Activated CD8-positive, alpha-beta memory T cell treated with anti-CD3 and anti-CD28 coated beads, Interleukin-2, amount 10 ng/mL, durations not matched to agents 7 days and 5 days (primary cell): Measurements from ENCODE around the gene VPS4B. TPM values are rescaled to one million over a fixed set of nuclear protein-coding genes. Genes with fewer than 3 reads are reported as not detected.
"Not testable (repeated sequence)": the region's sequence is repeated elsewhere in the genome, so short reads cannot be mapped to it uniquely, and the experiment has no call there.

Experiments
- ATAC-seq: fragments of 150-1000 bp; cut with Tn5 transposase; one replicate; pipeline ENCODE4 v1.10.0; 2021; ENCODE audit warnings: moderate library complexity
- CTCF ChIA-PET: fragments of 350-600 bp; sonication (Branson Sonifier 250); formaldehyde crosslinking; loops from one replicate; lab custom pipeline; 2021; ENCODE audit warnings: antibody characterized with exemption; lab: Charles Lee
- DNase-seq: peaks from one replicate; pipeline ENCODE4 v3.0.0-alpha.2; 2020
- H3K27ac Mint-ChIP-seq: one replicate; pipeline ENCODE4 v1.8.0; 2021; ENCODE audit warnings: mild to moderate bottlenecking, mixed read lengths
- H3K27me3 Mint-ChIP-seq: one replicate; pipeline ENCODE4 v1.8.0; 2021; ENCODE audit warnings: mixed read lengths
- H3K36me3 Mint-ChIP-seq: one replicate; pipeline ENCODE4 v1.8.0; 2021; ENCODE audit warnings: mild to moderate bottlenecking, mixed read lengths
- H3K4me1 Mint-ChIP-seq: one replicate; pipeline ENCODE4 v1.8.0; 2021; ENCODE audit warnings: mixed read lengths
- H3K4me3 Mint-ChIP-seq: one replicate; pipeline ENCODE4 v1.8.0; 2021; ENCODE audit warnings: mild to moderate bottlenecking, moderate library complexity, mixed read lengths
- H3K9me3 Mint-ChIP-seq: one replicate; pipeline ENCODE4 v1.8.0; 2022; ENCODE audit warnings: low read depth, mixed read lengths
- total RNA-seq, 2 experiments: library from RNA; stranded (reverse); gene quantifications; one replicate each; pipeline ENCODE4 v1.2.3, GENCODE V29; 2021

VPS4B gene
- total RNA-seq, 2 experiments from 2014 or later, result 63.3 to 64.8 TPM

DNA sequence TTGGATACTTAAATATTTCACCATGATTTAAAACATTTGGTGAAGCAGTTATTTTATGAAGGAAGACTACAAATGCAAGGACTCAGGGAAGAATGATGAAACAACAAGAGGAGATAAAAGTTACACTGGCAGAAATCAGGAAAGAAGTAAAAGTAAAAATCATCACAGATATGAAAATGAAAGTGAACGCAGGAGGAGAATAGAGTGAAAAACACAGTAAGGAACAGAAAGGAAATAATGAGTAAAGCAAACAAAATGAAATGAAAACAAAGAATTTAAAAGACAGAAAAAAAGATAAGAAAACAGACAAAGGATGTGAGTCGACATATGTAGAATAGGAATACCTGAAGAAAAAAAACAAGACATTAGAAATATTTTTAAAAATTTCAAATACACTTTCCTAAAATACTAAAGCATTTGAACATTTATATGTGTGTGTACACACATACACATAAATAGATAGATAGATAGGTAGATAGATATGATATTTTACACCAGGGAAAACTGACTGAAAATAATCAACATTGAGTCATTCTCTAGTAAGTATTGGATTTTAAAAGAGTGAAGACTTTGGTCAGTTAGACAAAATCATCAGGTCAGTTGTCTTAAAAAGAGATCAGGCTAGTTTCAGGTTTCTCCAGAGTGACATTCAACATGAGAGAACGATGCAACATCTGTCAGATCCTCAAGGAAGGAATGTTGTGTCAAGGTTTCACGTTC lies 43.2 kb downstream of the VPS4B start:
- Mint-ChIP-seq H3K4me3 (peak overlapping the region; percentile 44), H3K27ac (peak overlapping the region; percentile 55), H3K4me1 (peaks cover 31% of the 10 kb centered on the region), H3K9me3 (no peaks in the 10 kb centered on the region), H3K36me3 (peaks cover 15% of the 10 kb centered on the region), H3K27me3 (no peaks in the 10 kb centered on the region)
- DNase-seq (no peak), ATAC-seq (peak; percentile 76)
- CTCF ChIA-PET, result no interaction called here

- H3K9me3 Mint-ChIP-seq, result no peaks in the 10 kb centered on the region
- no peak overlapping the region for H3K4me3 Mint-ChIP-seq
- ATAC-seq (no peak), DNase-seq (no peak)
- CTCF ChIA-PET, result no interaction called here
- H3K27ac Mint-ChIP-seq, result no peak overlapping the region
- no peaks in the 10 kb centered on the region for H3K27me3 Mint-ChIP-seq
- H3K4me1 Mint-ChIP-seq, result peaks cover 31% of the 10 kb centered on the region
- peaks cover 6% of the 10 kb centered on the region for H3K36me3 Mint-ChIP-seq
Observed at GRCh38 chr18:63377275-63377980, 44.8 kb downstream of the VPS4B start.

- CTCF ChIA-PET, result no interaction called here
- ATAC-seq, result no peak
- DNase-seq, result no peak
- Mint-ChIP-seq H3K27me3 (no peaks in the 10 kb centered on the region), H3K4me1 (peaks cover 31% of the 10 kb centered on the region), H3K4me3 (no peak overlapping the region), H3K27ac (no peak overlapping the region), H3K36me3 (peaks cover 6% of the 10 kb centered on the region), H3K9me3 (no peaks in the 10 kb centered on the region)
Observed at GRCh38 chr18:63376538-63376937, 45.7 kb downstream of the VPS4B start.

GRCh38 chr18:63374540-63374939 lies 47.7 kb downstream of the VPS4B start:
- peaks cover 4% of the 10 kb centered on the region for H3K9me3 Mint-ChIP-seq
- ATAC-seq (no peak), DNase-seq (no peak)
- no peaks in the 10 kb centered on the region for H3K27me3 Mint-ChIP-seq
- peaks cover 26% of the 10 kb centered on the region for H3K4me1 Mint-ChIP-seq
- H3K4me3 Mint-ChIP-seq, result no peak overlapping the region
- H3K27ac Mint-ChIP-seq, result no peak overlapping the region
- CTCF ChIA-PET, result no interaction called here
- peaks cover 12% of the 10 kb centered on the region for H3K36me3 Mint-ChIP-seq

DNA sequence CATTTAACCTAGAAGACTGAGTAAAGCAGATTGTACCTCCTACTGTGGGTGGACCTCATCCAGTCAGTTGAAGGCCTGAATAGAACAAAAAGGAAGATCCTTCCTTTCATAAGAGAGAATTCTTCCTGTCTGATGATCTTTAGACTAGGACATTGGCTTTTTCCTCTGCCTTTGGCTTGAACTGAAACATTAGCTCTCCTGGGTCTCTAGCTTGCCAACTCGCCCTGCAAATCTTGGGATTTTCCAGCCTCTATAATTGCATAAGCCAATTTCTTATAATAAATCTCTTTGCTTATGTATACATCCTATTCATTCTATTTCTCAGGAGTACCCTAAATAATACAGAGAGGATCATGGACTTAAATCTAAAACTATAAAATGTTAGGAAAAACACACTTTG lies 49.1 kb downstream of the VPS4B start:
- Mint-ChIP-seq H3K4me1 (peaks cover 21% of the 10 kb centered on the region), H3K27ac (no peak overlapping the region), H3K36me3 (peaks cover 23% of the 10 kb centered on the region), H3K27me3 (no peaks in the 10 kb centered on the region), H3K4me3 (no peak overlapping the region), H3K9me3 (peaks cover 11% of the 10 kb centered on the region)
- ATAC-seq (no peak), DNase-seq (no peak)
- CTCF ChIA-PET, result no interaction called here

DNA sequence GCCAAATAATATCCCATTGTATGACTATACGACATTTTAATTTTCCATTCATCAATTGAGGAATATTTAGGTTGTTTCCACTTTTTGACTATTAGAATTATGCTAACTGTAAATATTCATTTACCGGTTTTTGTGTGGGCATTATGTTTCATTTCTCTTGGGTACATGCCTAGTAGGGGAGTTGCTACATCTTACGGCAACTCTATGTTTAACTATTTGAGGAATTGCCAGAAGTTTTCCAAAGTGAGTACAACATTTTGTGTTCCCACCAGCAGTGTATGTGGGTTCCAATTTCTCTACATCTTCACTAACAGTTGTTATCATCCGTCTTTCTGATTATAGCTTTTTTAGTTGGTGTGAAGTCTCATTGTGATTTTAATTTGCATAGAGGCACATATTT lies 53.7 kb downstream of the VPS4B start:
- H3K36me3 Mint-ChIP-seq, result peaks cover 27% of the 10 kb centered on the region
- H3K27me3 Mint-ChIP-seq, result no peaks in the 10 kb centered on the region
- H3K4me3 Mint-ChIP-seq, result peak overlapping the region; percentile 85
- no peak overlapping the region for H3K27ac Mint-ChIP-seq
- H3K9me3 Mint-ChIP-seq, result peaks cover 11% of the 10 kb centered on the region
- CTCF ChIA-PET, result interaction anchor here (0.7 to 1.4 kb wide), 2 partner anchors 16 to 27 kb away, joined by 3 to 4 read pairs; no protein-coding TSS in a partner anchor
- no peak for ATAC-seq
- peaks cover 36% of the 10 kb centered on the region for H3K4me1 Mint-ChIP-seq
- DNase-seq, result no peak

DNA sequence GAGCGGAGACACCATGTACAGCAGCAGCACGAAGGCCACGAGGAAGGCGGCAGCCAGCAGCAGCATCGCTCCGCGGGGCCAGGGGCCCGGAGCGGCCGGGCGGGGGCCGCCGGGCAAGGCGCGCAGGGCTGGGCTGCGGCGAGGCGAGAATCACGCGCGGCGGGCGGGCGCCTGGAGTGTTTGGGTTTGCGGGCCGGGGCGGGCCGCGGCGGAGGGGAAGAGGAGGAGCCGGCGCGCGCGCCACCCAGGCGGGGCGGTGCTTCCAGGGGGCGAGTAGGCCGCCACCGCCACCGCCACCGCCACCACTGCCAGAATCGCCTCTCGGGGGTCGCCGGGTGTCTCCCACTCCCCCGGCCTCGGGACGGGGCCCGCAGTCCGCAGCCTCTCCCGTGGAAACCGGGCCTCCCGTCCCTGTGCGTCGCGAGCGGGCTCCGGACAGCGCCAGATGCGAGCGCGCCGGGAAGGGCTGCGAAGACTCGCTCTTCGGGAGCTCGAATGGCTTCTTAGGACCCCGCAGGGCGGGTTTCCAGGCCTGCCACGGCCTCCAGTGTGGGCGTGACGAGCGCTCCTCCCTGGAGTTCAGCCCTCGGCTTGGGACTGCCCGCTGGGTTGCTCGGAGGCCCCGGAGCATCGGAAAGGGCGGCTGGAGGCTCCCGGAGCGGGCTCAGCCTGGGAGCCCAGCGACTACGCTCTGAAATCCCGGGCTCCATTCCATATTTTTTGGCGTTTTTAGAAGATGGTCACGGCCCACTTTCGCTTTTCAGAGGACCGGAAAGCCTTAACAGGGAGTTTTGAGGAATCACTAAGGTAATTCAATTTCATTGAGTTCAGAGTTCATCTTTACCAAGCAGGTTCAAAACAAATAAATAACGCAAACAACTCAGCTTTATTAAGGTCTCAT lies 55.0 kb downstream of the VPS4B start, which contains the start of gene KDSR:
Gene KDSR (minus strand): TSS at position 154 of the 901 bp plus-strand sequence. CDS start 88 bp downstream, at position 66.
- ATAC-seq, result peak; percentile 87
- DNase-seq, result peak; percentile 87
- Mint-ChIP-seq H3K4me3 (peak within 1 kb of the TSS; percentile 85), H3K4me1 (peaks cover 36% of the 10 kb centered on the region), H3K36me3 (peaks cover 32% of the 10 kb centered on the region), H3K27me3 (no peaks in the 10 kb centered on the region), H3K9me3 (peaks cover 11% of the 10 kb centered on the region), H3K27ac (peak within 1 kb of the TSS; percentile 84)
- CTCF ChIA-PET, result interaction anchor here (1.0 to 1.4 kb wide), 3 partner anchors 28 to 72 kb away, joined by 3 to 4 read pairs (median 3); no protein-coding TSS in a partner anchor

DNA sequence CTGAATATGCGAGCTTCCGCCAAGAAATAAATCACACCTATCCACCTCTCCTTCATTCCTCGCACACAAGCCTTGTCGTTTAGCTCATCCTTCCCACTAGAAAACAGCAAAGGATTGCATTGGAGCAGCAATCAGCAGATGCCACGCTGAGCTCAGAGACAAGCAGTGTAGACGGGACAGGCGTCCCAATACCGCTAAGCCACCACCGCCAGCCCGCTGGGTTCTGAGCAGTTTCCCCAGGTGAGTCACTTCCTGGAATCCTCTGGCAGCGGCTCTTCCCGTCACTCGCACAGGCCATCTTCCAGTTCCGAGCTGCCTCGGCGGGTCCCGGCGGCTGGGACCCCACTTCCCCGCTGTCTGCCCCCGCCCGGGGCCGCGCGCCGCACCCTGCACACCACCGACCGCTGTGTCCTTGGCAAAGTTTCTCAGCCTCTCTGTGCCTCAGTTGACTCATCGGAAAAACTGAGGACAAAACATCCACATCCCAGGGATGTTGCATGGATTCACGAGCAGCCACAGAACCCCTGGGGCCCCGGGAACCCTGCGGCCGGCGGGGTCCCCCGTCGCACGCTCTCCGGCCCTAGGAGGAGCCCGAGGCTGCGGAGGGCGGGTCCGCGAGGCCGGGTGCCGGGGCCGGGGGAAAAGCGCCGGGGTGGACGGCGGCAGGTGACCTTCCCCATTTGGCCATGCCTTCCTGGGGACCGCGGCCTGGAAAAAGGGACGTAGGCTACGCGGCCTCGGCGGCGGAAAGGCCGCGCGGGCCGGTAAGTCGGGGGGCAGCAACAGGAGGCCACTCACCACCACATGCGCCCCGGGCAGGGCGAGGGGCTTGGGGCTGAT lies 55.8 kb downstream of the VPS4B start:
- H3K27me3 Mint-ChIP-seq, result no peaks in the 10 kb centered on the region
- H3K36me3 Mint-ChIP-seq, result peaks cover 36% of the 10 kb centered on the region
- H3K4me3 Mint-ChIP-seq, result peak overlapping the region; percentile 85
- CTCF ChIA-PET, result interaction anchor here (0.8 to 4.4 kb wide), 11 partner anchors 15 to 91 kb away, joined by 3 to 22 read pairs (median 4); partner anchors contain the start of genes BCL2 and VPS4B
- DNase-seq, result peak; percentile 86
- peaks cover 39% of the 10 kb centered on the region for H3K4me1 Mint-ChIP-seq
- peaks cover 11% of the 10 kb centered on the region for H3K9me3 Mint-ChIP-seq
- ATAC-seq, result peak; percentile 60
- H3K27ac Mint-ChIP-seq, result peak overlapping the region; percentile 77

DNA sequence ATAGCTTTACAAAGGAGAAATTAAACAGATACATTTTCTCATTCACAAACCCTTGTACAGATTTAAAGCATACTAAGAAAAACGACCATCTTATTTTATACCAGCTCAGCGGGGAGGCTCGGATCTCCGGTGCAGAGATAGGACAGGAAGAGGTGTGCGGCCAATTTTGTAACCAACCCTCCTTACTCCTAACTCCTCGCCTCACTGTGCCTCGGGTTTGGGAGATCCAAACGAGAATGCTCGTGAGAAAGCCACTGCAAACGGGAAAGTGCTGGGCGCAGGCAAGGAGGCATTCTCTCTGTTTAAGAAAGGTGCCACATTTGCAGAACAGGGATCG lies 56.4 kb downstream of the VPS4B start:
- CTCF ChIA-PET, result interaction anchor here (0.8 to 4.4 kb wide), 10 partner anchors 16 to 92 kb away, joined by 3 to 22 read pairs (median 4); partner anchors contain the start of genes BCL2 and VPS4B
- peak; percentile 59 for DNase-seq
- peaks cover 39% of the 10 kb centered on the region for H3K36me3 Mint-ChIP-seq

DNA sequence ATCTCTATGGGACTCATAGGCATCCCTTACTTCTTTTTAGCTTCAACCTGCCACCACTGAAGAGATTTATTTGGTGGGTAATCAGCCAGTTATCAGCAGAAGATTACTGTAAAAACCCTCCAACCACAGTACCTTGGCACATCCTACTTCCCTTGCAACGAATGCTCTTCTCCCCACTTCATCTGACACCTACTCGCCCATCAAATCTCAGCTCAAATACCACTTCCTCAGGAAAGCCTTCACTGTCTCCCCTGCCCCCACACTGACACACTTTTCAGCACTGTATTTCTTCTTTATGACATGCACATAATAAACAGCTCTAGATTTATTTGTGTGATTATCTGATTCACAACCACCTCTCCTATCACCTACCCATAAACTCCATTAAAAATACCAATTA lies 58.3 kb downstream of the VPS4B start:
- H3K27ac Mint-ChIP-seq, result no peak overlapping the region

More for the DNA sequence above, 56.4 kb downstream of the VPS4B start:
- H3K4me3 Mint-ChIP-seq, result peak overlapping the region; percentile 85
- peaks cover 39% of the 10 kb centered on the region for H3K4me1 Mint-ChIP-seq
- peak overlapping the region; percentile 77 for H3K27ac Mint-ChIP-seq
- peak; percentile 16 for ATAC-seq
- no peaks in the 10 kb centered on the region for H3K27me3 Mint-ChIP-seq
- H3K9me3 Mint-ChIP-seq, result peaks cover 11% of the 10 kb centered on the region

GRCh38 chr18:63363420-63363819 lies 58.9 kb downstream of the VPS4B start:
- ATAC-seq, DNase-seq, H3K27me3 Mint-ChIP-seq, H3K27ac Mint-ChIP-seq, H3K4me3 Mint-ChIP-seq, H3K9me3 Mint-ChIP-seq: not testable (repeated sequence)
- Mint-ChIP-seq H3K4me1 (peaks cover 36% of the 10 kb centered on the region), H3K36me3 (peaks cover 29% of the 10 kb centered on the region)
- CTCF ChIA-PET, result interaction anchor here (0.6 to 4.4 kb wide), 7 partner anchors 22 to 635 kb away, joined by 3 to 22 read pairs (median 3); no protein-coding TSS in a partner anchor

More for the DNA sequence above, 58.3 kb downstream of the VPS4B start:
- no peak for ATAC-seq
- no peak overlapping the region for H3K4me3 Mint-ChIP-seq
- H3K36me3 Mint-ChIP-seq, result peaks cover 33% of the 10 kb centered on the region
- peaks cover 4% of the 10 kb centered on the region for H3K9me3 Mint-ChIP-seq
- H3K4me1 Mint-ChIP-seq, result peaks cover 39% of the 10 kb centered on the region
- CTCF ChIA-PET, result interaction anchor here (0.6 to 4.4 kb wide), 8 partner anchors 23 to 636 kb away, joined by 3 to 22 read pairs (median 4); no protein-coding TSS in a partner anchor
- H3K27me3 Mint-ChIP-seq, result no peaks in the 10 kb centered on the region
- peak; percentile 70 for DNase-seq
